GM23338 (cell line): ENCODE results near the gene ADGRL1. TPM values are rescaled to one million over a fixed set of nuclear protein-coding genes. Genes with fewer than 3 reads are reported as not detected.

ENCODE experiments used
- ATAC-seq: fragments of 200-7000 bp; cut with Tn5 transposase; 3 replicates; pipeline ENCODE4 v1.9.1; 2020
- DNase-seq: peaks from one replicate; pipeline ENCODE4 v3.0.0-alpha.2; 2015; ENCODE audit warnings: low spot score
- H2AFZ ChIP-seq: fragments of 200-600 bp; sonication (generic); 2 replicates; pipeline ENCODE4 v1.8.0; 2016; ENCODE audit warnings: antibody characterized with exemption, mild to moderate bottlenecking, moderate library complexity
- H3F3A ChIP-seq: fragments of 200-600 bp; sonication (generic); replicated peaks from 2 replicates; pipeline ENCODE4 v1.8.0; 2017; ENCODE audit warnings: antibody characterized with exemption, mixed run types, low read depth
- H3K27ac ChIP-seq: fragments of 200-600 bp; sonication (generic); 2 replicates; pipeline ENCODE4 v1.6.1; 2016; ENCODE audit warnings: low read depth
- H3K27me3 ChIP-seq: fragments of 200-600 bp; sonication (generic); 2 replicates; pipeline ENCODE4 v1.8.0; 2016; ENCODE audit warnings: mild to moderate bottlenecking, mixed run types, moderate library complexity; ENCODE audit not compliant: insufficient read depth
- H3K36me3 ChIP-seq: fragments of 200-600 bp; sonication (generic); 2 replicates; pipeline ENCODE4 v1.8.0; 2016; ENCODE audit warnings: mild to moderate bottlenecking; ENCODE audit not compliant: insufficient read depth
- H3K4me1 ChIP-seq: fragments of 200-600 bp; sonication (generic); 2 replicates; pipeline ENCODE4 v1.8.0; 2016; ENCODE audit warnings: mild to moderate bottlenecking, moderate library complexity; ENCODE audit not compliant: insufficient read depth
- H3K4me2 ChIP-seq: fragments of 200-600 bp; sonication (generic); 2 replicates; pipeline ENCODE4 v1.7.1; 2017; ENCODE audit warnings: mixed run types
- H3K4me3 ChIP-seq: fragments of 200-600 bp; sonication (generic); 2 replicates; pipeline ENCODE4 v1.6.1; 2016; ENCODE audit warnings: mixed run types
- H3K79me2 ChIP-seq: fragments of 200-600 bp; sonication (generic); replicated peaks from 2 replicates; pipeline ENCODE4 v1.8.0; 2017; ENCODE audit warnings: mild to moderate bottlenecking; ENCODE audit not compliant: insufficient read depth
- H3K9me2 ChIP-seq: fragments of 200-600 bp; sonication (generic); 2 replicates; pipeline ENCODE4 v1.8.0; 2017; ENCODE audit not compliant: insufficient read depth
- H4K20me1 ChIP-seq: fragments of 200-600 bp; sonication (generic); replicated peaks from 2 replicates; pipeline ENCODE4 v1.8.0; 2017; ENCODE audit warnings: mild to moderate bottlenecking; ENCODE audit not compliant: insufficient read depth
- H3K27ac Mint-ChIP-seq: 2 replicates; pipeline ENCODE4 v1.8.0; 2020; ENCODE audit warnings: inconsistent platforms, mild to moderate bottlenecking, moderate library complexity, mixed read lengths
- H3K27me3 Mint-ChIP-seq: 3 replicates; pipeline ENCODE4 v1.8.0; 2022; ENCODE audit warnings: low read depth, mild to moderate bottlenecking, moderate library complexity, mixed read lengths, inconsistent platforms; ENCODE audit not compliant: insufficient read depth, poor library complexity
- H3K36me3 Mint-ChIP-seq: 3 replicates; pipeline ENCODE4 v1.8.0; 2021; ENCODE audit warnings: low read depth, mild to moderate bottlenecking, inconsistent platforms, moderate library complexity, mixed read lengths
- H3K4me1 Mint-ChIP-seq: 3 replicates; pipeline ENCODE4 v1.8.0; 2020; ENCODE audit warnings: mild to moderate bottlenecking, inconsistent platforms, mixed read lengths
- H3K4me3 Mint-ChIP-seq: 3 replicates; pipeline ENCODE4 v1.8.0; 2021; ENCODE audit warnings: moderate library complexity, mild to moderate bottlenecking, inconsistent platforms, mixed read lengths
- H3K9me3 Mint-ChIP-seq: 3 replicates; pipeline ENCODE4 v1.8.0; 2020; ENCODE audit warnings: moderate library complexity, mild to moderate bottlenecking, inconsistent platforms, mixed read lengths
- CREB1 ChIP-seq: fragments of 250-450 bp; sonication (Bioruptor Pico); IDR thresholded peaks from 2 replicates; pipeline ENCODE4 v1.5.0; 2020; ENCODE audit warnings: low read depth, mild to moderate bottlenecking, moderate library complexity
- JUNB ChIP-seq: IDR thresholded peaks from one replicate; pipeline ENCODE4 v1.6.1; 2016; ENCODE audit warnings: antibody characterized with exemption; ENCODE audit not compliant: unreplicated experiment
- POLR2AphosphoS5 ChIP-seq: IDR thresholded peaks from 2 replicates; pipeline ENCODE4 v1.6.1; 2016; ENCODE audit warnings: antibody characterized with exemption, low read depth
- ZNF331 ChIP-seq: fragments of 250-450 bp; sonication (Bioruptor Pico); IDR thresholded peaks from 2 replicates; pipeline ENCODE4 v1.5.0; 2020; ENCODE audit warnings: low read depth, mild to moderate bottlenecking, moderate library complexity
- polyA plus RNA-seq: library from polyadenylated mRNA; unstranded; fragments of >200 nt; fragmentation: Nextera tagmentation; extraction: Ambion mirVana; gene quantifications from 2 replicates; pipeline ENCODE4 v1.2.1, GENCODE V29; 2016
- total RNA-seq: library from RNA; depleted of rRNA; stranded (reverse); fragments of >200 nt; shearing (Covaris generic); gene quantifications from 2 replicates; pipeline ENCODE4 v1.2.3, GENCODE V29; 2014
- TF ChIP-seq, protein P1 (sequence below): IDR thresholded peaks from 2 replicates; pipeline ENCODE4 v1.6.1; 2016; ENCODE audit warnings: antibody characterized with exemption
- TF ChIP-seq, protein P2 (sequence below), 2 experiments: fragments of 200-600 bp in 1 of 2; sonication (generic) in 1 of 2; conservative IDR thresholded peaks; 2 replicates each; pipeline versions ENCODE4 v1.5.1 to v1.6.1; 2016 to 2017; ENCODE audit warnings: antibody characterized with exemption in 2 of 2, low read depth in 2 of 2, mild to moderate bottlenecking in 2 of 2, moderate library complexity in 1 of 2
- TF ChIP-seq, protein P3 (sequence below): fragments of 250-450 bp; sonication (Bioruptor Pico); IDR thresholded peaks from 2 replicates; pipeline ENCODE4 v1.5.0; 2020; ENCODE audit warnings: mild to moderate bottlenecking, moderate library complexity

The ADGRL1 gene
- total and polyA plus RNA-seq, 2 experiments from 2014 or later = 20.6 to 100 TPM

DNA sequence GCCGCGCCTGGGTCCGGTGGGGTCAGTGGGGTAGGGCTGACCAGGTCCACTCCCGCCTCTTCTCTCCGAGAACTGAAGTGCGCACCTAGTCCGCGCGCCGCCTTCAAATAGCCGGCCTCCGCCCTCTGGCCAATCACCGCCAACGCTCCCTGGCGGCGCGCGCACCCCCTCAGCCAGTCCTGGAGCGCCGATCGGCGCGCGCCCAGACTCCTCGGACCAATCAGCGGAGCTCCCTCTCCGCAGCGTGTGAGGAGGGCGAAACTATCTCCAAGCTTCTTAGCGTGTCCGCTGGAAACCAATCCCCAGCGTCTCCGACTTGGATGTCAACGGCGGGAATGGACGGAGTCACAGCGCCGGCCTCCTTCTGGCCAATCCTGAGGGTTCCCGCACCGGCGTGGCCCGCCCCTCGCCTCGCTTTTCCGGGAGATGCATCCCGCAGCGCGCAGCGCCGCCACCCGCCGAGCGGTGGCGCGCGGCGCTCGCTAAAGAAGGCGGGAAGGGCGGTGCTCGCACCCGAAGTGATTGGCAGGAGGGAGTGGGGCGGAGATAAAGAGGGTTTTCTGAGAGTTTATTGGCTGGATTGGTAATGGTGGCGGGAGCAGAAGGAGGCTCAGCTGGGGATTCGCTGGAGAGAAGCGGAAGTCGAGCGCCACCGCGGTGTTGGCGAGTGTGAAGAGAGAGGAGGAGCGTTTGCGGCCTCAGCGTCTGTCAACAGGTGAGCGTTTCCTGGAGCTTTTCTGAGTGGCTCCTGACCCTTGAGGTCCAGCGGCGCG is 69.3 kb downstream of the ADGRL1 start, which contains the start of gene ASF1B:
Gene ASF1B, minus strand, starts transcription at position 81 of the 773 bp plus-strand sequence. CDS start 133 bp downstream, outside the sequence.
- peaks cover 27% of the 10 kb centered on the region for H3K4me1 ChIP-seq
- H3F3A ChIP-seq = peaks cover 12% of the 10 kb centered on the region
- Mint-ChIP-seq H3K9me3 (peaks cover 2% of the 10 kb centered on the region; the same call in 1 of the 3 replicates), H3K27me3 (peaks cover 8% of the 10 kb centered on the region), H3K36me3 (peaks cover 19% of the 10 kb centered on the region), H3K27ac (peak within 1 kb of the TSS; percentile 96), H3K4me3 (peak within 1 kb of the TSS; percentile 83), H3K4me1 (peaks cover 18% of the 10 kb centered on the region)
- H3K4me3 ChIP-seq = peak within 1 kb of the TSS; percentile 93
- DNase-seq (peak; percentile 99), ATAC-seq (peak; percentile 89)
- H3K4me2 ChIP-seq = peak within 1 kb of the TSS; percentile 94
- peaks cover 12% of the 10 kb centered on the region; the same call in 1 of the 2 replicates for H4K20me1 ChIP-seq
- no peaks in the 10 kb centered on the region for H3K9me2 ChIP-seq
- peaks cover 15% of the 10 kb centered on the region for H3K79me2 ChIP-seq
- peak within 1 kb of the TSS; percentile 92; the same call in 1 of the 2 replicates for H3K27ac ChIP-seq
- no peaks in the 10 kb centered on the region for H3K36me3 ChIP-seq
- TF ChIP-seq POLR2AphosphoS5 (peak; percentile 99), ZNF331 (CRISPR knock-in tag) (no peak), JUNB (no peak), CREB1 (peak; percentile 81)
- TF ChIP-seq, protein P1, sequence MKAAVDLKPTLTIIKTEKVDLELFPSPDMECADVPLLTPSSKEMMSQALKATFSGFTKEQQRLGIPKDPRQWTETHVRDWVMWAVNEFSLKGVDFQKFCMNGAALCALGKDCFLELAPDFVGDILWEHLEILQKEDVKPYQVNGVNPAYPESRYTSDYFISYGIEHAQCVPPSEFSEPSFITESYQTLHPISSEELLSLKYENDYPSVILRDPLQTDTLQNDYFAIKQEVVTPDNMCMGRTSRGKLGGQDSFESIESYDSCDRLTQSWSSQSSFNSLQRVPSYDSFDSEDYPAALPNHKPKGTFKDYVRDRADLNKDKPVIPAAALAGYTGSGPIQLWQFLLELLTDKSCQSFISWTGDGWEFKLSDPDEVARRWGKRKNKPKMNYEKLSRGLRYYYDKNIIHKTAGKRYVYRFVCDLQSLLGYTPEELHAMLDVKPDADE = peak; percentile 60
- TF ChIP-seq, protein P2, sequence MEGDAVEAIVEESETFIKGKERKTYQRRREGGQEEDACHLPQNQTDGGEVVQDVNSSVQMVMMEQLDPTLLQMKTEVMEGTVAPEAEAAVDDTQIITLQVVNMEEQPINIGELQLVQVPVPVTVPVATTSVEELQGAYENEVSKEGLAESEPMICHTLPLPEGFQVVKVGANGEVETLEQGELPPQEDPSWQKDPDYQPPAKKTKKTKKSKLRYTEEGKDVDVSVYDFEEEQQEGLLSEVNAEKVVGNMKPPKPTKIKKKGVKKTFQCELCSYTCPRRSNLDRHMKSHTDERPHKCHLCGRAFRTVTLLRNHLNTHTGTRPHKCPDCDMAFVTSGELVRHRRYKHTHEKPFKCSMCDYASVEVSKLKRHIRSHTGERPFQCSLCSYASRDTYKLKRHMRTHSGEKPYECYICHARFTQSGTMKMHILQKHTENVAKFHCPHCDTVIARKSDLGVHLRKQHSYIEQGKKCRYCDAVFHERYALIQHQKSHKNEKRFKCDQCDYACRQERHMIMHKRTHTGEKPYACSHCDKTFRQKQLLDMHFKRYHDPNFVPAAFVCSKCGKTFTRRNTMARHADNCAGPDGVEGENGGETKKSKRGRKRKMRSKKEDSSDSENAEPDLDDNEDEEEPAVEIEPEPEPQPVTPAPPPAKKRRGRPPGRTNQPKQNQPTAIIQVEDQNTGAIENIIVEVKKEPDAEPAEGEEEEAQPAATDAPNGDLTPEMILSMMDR (conservative IDR thresholded peaks at IDR 0.05; ENCODE audit: low read depth in 2 of 2) = peak; percentile 39 to 74
- no peaks in the 10 kb centered on the region for H3K27me3 ChIP-seq
- peak within 1 kb of the TSS; percentile 78; the same call in 1 of the 2 replicates for H2AFZ ChIP-seq

DNA sequence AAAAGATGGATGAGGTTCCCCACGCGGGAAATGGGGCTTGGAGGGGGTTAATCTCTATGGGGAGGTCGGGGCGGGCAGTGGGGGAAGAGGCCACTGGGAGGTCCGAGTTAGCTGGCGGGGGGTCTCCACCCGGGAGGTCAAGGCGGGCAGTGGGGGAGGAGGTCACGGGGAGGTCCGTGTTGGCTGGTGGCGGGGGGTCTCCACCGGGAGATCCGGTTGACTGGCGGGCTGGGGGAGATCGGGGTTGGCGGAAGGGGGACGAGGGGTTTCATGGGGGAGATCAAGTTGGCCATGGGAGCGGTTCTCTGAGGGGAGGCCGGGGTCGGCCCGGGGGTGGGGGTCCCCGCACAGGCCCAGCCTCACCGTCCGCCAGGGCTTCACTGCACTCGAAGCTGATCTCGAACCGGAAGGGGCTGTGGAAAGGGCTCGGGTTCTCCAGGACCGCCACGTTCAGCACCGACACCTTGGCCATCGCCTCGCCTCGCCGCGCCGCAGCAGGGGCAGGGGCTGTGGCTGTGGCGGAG is 69.9 kb downstream of the ADGRL1 start:
- Mint-ChIP-seq H3K9me3 (peaks cover 2% of the 10 kb centered on the region; the same call in 1 of the 3 replicates), H3K4me1 (peaks cover 18% of the 10 kb centered on the region), H3K4me3 (peak overlapping the region; percentile 83), H3K36me3 (peaks cover 20% of the 10 kb centered on the region), H3K27ac (0 out of 2 replicates have a peak overlapping the region, but pooled peaks have one; percentile 71), H3K27me3 (peaks cover 8% of the 10 kb centered on the region)
- Histone ChIP-seq H2AFZ (no peak overlapping the region), H4K20me1 (peaks cover 18% of the 10 kb centered on the region; the same call in 1 of the 2 replicates), H3K36me3 (no peaks in the 10 kb centered on the region), H3K27ac (peak overlapping the region; percentile 64; the same call in 1 of the 2 replicates), H3K4me1 (peaks cover 27% of the 10 kb centered on the region), H3K79me2 (peaks cover 15% of the 10 kb centered on the region), H3F3A (peaks cover 12% of the 10 kb centered on the region), H3K9me2 (no peaks in the 10 kb centered on the region), H3K4me2 (peak overlapping the region; percentile 87), H3K27me3 (no peaks in the 10 kb centered on the region), H3K4me3 (peak overlapping the region; percentile 77)
- DNase-seq (no peak), ATAC-seq (no peak; the same call in 2 of the 3 replicates)
- TF ChIP-seq ZNF331 (CRISPR knock-in tag) = 0 out of 2 replicates have a peak, but pooled peaks have one; percentile 6
- TF ChIP-seq, protein P3, sequence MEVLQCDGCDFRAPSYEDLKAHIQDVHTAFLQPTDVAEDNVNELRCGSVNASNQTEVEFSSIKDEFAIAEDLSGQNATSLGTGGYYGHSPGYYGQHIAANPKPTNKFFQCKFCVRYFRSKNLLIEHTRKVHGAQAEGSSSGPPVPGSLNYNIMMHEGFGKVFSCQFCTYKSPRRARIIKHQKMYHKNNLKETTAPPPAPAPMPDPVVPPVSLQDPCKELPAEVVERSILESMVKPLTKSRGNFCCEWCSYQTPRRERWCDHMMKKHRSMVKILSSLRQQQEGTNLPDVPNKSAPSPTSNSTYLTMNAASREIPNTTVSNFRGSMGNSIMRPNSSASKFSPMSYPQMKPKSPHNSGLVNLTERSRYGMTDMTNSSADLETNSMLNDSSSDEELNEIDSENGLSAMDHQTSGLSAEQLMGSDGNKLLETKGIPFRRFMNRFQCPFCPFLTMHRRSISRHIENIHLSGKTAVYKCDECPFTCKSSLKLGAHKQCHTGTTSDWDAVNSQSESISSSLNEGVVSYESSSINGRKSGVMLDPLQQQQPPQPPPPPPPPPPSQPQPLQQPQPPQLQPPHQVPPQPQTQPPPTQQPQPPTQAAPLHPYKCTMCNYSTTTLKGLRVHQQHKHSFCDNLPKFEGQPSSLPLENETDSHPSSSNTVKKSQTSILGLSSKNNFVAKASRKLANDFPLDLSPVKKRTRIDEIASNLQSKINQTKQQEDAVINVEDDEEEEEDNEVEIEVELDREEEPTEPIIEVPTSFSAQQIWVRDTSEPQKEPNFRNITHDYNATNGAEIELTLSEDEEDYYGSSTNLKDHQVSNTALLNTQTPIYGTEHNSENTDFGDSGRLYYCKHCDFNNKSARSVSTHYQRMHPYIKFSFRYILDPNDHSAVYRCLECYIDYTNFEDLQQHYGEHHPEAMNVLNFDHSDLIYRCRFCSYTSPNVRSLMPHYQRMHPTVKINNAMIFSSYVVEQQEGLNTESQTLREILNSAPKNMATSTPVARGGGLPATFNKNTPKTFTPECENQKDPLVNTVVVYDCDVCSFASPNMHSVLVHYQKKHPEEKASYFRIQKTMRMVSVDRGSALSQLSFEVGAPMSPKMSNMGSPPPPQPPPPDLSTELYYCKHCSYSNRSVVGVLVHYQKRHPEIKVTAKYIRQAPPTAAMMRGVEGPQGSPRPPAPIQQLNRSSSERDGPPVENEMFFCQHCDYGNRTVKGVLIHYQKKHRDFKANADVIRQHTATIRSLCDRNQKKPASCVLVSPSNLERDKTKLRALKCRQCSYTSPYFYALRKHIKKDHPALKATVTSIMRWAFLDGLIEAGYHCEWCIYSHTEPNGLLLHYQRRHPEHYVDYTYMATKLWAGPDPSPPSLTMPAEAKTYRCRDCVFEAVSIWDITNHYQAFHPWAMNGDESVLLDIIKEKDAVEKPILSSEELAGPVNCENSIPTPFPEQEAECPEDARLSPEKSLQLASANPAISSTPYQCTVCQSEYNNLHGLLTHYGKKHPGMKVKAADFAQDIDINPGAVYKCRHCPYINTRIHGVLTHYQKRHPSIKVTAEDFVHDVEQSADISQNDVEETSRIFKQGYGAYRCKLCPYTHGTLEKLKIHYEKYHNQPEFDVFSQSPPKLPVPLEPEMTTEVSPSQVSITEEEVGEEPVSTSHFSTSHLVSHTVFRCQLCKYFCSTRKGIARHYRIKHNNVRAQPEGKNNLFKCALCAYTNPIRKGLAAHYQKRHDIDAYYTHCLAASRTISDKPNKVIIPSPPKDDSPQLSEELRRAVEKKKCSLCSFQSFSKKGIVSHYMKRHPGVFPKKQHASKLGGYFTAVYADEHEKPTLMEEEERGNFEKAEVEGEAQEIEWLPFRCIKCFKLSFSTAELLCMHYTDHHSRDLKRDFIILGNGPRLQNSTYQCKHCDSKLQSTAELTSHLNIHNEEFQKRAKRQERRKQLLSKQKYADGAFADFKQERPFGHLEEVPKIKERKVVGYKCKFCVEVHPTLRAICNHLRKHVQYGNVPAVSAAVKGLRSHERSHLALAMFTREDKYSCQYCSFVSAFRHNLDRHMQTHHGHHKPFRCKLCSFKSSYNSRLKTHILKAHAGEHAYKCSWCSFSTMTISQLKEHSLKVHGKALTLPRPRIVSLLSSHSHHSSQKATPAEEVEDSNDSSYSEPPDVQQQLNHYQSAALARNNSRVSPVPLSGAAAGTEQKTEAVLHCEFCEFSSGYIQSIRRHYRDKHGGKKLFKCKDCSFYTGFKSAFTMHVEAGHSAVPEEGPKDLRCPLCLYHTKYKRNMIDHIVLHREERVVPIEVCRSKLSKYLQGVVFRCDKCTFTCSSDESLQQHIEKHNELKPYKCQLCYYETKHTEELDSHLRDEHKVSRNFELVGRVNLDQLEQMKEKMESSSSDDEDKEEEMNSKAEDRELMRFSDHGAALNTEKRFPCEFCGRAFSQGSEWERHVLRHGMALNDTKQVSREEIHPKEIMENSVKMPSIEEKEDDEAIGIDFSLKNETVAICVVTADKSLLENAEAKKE (CRISPR knock-in tag) = no peak
